GM21447 (cell line): ENCODE data around the gene PLXDC2.

Experiments
- ATAC-seq: cut with Tn5 transposase; IDR thresholded peaks from one replicate; pipeline ENCODE4 v1.9.1; 2021; ENCODE audit not compliant: unreplicated experiment

Gene PLXDC2

GRCh38 chr10:20254078-20254477 is 437.8 kb downstream of the PLXDC2 start:
- ATAC-seq, result no peak

- no peak for ATAC-seq
These were observed 438.3 kb downstream of the PLXDC2 start for GRCh38 chr10:20254497-20254896.

- no peak for ATAC-seq
These were observed 440.7 kb downstream of the PLXDC2 start for GRCh38 chr10:20256969-20257368.

DNA sequence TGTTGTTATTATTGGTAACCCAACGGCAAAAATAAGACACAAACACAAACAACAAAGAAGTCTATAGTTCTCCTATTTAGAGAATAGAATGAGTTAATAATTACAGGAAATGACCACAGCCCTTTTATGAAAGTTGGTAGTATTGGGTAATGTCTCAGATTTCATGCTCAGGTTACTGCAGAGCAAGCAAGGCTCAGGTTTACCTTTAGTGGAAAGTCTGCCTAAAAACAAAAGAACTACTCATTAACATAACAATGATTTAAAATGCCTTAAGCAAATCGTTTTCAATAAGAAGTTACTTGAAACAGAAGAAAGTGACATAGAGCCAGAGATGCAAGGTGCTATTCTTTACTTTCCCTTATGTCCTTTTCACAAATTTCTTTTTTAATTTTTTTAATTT is 441.2 kb downstream of the PLXDC2 start:
- no peak for ATAC-seq

DNA sequence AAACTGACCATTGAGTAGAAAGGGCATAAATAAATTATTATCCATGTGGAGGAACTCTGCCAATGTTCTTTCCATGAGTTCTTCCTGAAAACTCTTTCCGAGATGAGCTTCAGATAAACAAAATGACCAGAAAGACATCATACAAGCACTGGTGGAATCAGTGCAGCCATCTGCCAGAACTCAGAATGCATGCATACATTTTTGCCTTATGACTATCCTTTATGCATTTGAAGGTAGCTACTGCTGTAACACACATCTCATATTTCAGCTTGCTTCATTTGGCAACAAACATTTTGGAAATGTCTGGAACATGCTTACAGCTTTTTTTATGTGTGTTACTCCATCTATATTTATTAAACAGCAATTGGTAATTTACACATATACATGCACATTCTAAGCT is 448.9 kb downstream of the PLXDC2 start:
- no peak for ATAC-seq

DNA sequence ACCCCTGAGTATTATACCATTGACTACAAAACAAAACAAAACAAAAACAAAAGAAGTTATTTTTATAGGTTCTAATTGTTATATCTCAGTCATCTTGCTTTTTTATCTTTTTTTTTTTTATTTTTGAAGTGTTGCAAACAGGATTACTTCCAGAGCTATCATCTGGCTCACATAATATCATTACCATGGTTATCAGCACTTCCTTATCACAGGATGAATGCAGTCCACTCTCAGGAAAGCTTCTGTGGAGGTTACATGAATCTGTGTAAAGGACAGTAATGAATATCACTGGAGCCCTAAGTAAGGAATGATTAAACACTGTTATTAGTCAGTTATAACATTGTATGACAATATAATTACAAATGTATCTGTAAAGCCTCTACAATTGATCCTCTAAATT is 451.5 kb downstream of the PLXDC2 start:
- no peak for ATAC-seq

DNA sequence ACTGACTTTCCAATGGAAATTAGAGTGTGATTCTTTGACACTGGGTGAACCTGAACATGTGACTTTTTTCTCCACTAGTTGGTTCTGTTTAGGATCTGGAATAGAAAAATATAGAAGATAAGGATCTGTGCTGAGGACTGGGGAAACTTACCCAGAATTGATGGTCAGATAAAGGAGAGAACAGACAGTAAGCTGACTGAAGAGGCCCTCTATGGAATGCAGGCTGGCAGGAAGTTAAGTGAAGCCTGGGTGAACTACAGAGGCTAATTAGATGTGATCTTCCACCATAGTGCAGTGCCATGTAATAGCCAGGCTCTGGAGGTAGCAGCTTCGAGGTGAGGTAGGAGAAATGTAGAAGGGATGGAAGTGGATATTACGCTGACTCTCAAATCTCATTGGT is 455.3 kb downstream of the PLXDC2 start:
- no peak for ATAC-seq

- no peak for ATAC-seq
These were observed 456.4 kb downstream of the PLXDC2 start for GRCh38 chr10:20272608-20273007.

DNA sequence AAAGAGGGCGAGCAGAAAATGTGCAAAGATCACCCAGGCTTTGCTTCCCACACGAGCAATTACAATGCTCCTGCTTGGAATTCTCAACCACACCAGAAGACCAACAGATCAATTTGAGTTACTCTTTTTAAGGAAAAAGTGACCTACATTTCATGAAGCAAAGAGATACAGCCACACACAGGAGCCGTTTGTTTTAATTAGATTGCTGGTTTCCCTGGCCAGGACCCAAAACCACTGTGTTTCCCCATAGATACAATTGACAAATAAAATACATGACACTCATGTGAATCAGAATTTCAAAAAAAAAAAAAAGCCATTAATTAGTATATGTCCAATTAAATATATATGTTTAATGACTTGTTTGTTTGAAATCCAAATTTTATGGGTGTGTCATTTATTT is 458.3 kb downstream of the PLXDC2 start:
- ATAC-seq, result no peak

DNA sequence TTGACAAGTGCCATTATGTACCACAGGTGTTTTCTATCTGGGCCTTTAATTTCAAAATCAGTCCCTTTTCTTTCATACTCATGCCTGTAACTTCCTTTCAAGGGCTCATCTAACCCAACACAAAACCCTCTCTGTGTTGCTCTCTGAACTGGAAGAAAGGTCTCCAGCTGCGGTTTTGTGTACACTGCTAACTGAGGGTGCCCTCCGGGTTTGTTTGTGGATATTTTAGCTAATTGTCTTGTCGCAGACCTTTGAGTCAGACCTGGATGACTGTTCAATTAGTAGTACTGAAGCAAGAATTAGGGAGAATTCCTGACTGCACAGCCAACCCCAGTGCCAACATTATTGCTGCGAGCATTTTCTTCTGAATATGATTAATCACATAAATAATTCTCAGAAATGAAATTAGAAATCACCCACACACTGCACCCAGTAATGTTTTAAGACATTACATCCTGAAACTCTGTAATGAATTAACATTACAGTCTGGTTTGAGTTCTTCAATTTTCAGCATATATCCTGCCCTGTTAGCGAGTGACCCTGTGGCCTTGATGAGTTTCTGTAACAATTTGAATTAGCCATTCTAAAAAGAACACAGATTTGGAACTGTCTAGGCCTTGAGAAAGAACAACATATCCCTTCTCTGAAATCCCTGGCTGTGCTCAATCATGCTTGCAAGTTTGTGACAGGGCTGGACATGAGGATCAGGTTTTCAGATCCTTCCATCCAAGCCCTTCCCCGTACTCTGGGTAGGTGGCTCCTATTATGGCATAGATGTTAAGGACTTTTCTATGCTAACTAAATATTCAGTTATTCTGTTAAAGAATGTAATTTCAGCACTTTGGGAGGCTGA is 460.1 kb downstream of the PLXDC2 start:
- no peak for ATAC-seq

DNA sequence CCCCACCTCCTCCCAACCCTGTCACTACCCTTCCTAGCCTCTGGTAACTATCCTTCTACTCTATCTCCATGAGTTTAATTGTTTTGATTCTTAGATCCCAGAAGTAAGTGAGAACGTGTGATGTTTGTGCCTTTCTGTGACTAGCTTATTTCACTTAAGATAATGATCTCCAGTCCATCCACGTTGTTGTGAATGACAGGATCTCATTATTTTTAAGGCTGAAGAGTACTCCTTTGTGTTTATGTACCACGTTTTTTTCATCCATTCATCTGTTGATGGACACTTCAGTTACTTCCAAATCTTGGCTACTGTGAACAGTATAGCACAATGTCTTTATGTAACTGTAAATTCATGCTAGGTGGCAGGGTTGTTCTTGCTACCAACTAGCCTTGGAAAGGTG is 461.6 kb downstream of the PLXDC2 start:
- ATAC-seq, result no peak

DNA sequence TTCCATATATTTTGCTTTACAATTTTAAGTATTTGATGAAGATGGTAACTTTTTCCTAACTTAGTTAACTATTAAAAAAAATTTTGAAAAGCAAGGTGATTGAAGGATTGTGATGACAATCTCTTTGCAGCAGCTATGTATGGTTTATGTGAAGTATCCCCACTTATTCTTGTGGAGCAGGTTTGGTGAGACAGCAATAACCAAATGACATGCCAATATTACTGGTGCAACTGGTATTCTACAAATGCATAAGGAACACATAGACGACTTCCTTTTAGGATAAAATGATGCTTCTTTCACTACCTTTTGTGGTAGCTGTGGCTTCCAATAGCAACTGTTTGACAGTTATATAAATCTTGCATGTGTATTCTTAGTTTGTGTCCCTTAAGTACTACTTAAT is 465.3 kb downstream of the PLXDC2 start:
- no peak for ATAC-seq

- ATAC-seq, result no peak
These were observed 471.4 kb downstream of the PLXDC2 start for GRCh38 chr10:20287586-20287985.

DNA sequence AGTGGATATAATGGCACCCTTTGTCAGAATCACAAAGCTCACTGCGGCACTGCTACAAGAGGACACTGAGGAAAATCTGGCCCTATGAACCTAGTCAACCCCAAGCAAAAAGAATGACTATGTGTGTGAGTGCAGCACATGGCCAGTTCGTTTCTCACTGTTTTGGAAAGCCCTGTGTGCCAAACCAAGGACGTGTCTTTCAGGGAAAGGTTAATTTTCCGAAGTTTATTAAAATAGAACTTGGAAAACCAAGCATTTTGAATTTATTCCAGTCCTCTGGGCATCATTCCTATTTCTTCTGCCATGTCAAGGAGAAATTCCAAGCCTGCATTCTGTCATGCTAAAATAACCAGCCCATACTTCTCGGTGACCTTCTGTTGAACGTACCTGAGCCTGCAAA is 471.8 kb downstream of the PLXDC2 start:
- ATAC-seq, result no peak

- ATAC-seq, result no peak
These were observed 473.0 kb downstream of the PLXDC2 start for GRCh38 chr10:20289070-20289828.

DNA sequence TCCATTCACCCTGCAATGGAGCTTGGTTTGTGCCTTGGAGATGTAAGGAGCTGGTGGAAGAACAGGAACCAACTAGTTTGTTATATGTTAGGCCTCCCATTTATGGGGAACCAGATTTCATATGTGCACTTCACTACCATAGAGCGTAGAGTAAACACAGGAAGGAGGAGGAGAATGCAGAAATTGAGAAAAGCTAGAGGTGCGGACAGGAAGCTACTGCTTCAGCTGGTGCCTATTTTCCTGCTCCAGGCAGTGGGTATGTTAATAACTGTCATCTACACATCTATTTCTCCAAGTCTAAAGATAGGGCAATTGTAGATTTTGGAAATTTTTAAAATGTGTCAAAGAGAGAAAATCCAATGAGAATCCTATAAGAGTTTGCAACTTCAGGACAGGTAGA is 482.2 kb downstream of the PLXDC2 start:
- ATAC-seq, result no peak

DNA sequence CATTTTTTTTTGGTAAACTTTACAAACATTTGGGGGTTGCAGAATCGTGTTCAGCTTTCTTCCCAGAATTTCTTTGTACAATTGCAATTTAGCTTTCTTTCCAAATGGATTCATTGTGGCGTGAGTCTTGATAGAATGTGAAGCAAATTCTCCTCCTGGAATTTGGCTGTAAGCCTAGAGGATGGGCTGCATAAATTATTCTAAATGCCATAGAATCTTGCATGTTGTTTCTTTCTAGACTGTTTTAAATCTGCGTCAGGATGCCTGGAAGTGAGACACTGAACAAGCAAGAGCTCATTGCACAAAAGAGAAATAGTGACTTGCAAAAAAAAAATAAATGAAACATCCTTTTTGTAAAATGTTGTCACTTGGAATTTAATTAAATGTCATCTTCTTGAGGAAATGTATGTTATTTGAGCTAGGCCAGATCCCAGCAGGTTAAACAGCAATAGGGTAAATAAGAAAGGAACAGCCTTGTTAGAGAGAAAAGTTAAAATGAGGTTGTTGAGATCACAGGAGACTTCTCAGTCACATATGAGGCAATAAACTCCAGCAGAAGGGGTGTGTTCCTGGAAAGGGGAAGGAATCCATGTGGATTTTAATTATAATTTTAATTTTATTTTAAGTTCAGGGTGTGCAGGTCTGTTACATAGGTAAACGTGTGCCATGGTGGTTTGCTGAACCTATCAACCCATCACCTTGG is 483.0 kb downstream of the PLXDC2 start:
- no peak for ATAC-seq

DNA sequence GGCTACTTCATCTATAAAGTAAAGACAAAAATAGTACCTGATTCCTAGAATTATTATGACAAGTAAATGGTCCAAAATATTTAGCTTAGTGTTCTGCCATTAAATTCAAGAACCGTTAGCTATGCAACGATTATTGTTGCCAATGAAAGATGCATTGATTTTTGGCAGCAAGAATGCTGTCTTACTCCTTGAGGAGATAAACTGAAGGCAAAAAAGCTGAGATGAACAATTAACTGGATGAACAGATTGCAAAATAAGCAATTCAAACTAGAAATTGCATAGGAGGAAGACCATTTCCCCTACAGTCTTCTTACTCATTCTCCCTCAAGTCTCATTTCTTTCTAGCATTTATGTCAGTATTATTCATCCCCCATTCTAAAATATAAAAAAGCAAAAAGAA is 484.5 kb downstream of the PLXDC2 start:
- no peak for ATAC-seq

- no peak for ATAC-seq
These were observed 485.8 kb downstream of the PLXDC2 start for GRCh38 chr10:20302033-20302432.

DNA sequence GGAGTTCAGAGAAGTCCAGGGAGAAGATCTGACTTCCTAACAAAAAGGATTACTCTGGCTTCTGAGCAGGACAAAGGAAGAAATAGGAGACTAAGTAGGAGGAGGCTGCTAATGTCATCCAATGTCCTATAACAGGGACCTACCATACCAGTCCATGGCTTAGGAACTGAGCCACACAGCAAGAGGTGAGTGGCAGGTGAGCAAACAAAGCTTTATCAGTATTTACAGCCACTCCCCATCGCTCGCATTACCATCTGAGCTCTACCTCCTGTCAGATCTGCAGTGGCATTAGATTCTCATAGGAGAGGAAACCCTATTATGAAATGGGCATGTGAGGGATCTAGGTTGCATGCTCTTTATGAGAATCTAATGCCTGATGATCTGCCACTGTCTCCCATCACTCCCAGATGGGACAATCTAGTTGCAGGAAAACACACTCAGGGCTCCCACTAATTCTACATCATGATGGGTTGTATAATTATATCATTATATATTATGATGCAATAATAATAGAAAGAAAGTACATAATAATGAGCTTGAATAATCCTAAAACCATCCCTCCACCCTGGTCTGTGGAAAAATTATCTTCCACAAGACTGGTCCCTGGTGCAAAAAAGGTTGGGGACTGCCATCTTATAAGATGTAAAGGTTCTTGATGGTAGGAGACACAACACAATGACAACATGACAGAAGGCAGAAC is 487.4 kb downstream of the PLXDC2 start:
- ATAC-seq, result no peak

- ATAC-seq, result no peak
These were observed 497.4 kb downstream of the PLXDC2 start for GRCh38 chr10:20313665-20314064.
